ENCODE results near the gene MRTFA.
"Not testable (repeated sequence)": the region's sequence is repeated elsewhere in the genome, so short reads cannot be mapped to it uniquely, and the experiment has no call there.

Gene MRTFA

DNA sequence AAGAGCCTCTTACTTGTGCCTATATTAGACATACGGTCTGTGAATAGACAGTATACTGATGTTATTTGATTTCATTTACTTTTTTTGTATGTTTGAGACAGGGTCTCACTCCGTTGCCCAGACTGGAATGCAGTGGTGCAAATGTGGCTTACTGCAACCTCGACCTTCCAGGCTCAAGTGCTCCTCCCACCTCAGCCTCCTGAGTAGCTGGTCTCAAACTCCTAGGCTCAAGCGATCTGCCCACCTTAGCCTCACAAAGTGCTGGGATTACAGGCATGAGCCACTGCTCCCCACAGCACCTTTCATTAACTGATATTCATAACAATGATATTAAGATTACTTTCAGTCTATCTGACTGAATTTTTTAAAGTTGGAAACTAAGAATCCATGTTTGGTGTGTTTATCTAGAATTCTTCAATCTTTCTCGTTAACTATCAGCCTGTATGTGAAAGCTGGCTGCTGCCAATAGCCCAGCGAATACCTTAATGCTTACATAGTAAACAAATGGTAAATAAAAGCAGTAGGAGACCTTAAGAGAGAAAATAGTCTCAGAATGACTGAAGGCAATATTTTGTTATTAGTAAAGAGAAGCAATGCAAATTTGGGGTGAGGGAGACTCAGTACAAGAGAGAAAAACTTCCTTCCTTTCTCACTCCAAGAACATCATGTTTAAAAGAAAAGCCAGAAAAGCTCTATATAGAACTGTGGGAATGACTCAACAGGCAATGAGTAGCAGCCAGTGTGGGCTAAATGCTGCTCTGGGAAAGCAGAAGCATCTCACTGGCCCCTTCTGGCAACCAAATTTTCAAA lies 101.9 kb downstream of the MRTFA start:
- POLR2A ChIA-PET = interaction anchor here (0.5 to 1.3 kb wide), 2 partner anchors 25 to 48 kb away, joined by 4 read pairs; no protein-coding TSS in a partner anchor
- TF ChIP-seq, protein P1, sequence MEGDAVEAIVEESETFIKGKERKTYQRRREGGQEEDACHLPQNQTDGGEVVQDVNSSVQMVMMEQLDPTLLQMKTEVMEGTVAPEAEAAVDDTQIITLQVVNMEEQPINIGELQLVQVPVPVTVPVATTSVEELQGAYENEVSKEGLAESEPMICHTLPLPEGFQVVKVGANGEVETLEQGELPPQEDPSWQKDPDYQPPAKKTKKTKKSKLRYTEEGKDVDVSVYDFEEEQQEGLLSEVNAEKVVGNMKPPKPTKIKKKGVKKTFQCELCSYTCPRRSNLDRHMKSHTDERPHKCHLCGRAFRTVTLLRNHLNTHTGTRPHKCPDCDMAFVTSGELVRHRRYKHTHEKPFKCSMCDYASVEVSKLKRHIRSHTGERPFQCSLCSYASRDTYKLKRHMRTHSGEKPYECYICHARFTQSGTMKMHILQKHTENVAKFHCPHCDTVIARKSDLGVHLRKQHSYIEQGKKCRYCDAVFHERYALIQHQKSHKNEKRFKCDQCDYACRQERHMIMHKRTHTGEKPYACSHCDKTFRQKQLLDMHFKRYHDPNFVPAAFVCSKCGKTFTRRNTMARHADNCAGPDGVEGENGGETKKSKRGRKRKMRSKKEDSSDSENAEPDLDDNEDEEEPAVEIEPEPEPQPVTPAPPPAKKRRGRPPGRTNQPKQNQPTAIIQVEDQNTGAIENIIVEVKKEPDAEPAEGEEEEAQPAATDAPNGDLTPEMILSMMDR (IDR thresholded peaks at IDR 0.05; ENCODE audit: control extremely low read depth, extremely low read depth, low read depth, missing control alignments) = no peak
- DNase-seq (ENCODE audit: extremely low spot score) = no peak
- CTCF ChIA-PET = interaction anchor here (0.8 to 6.0 kb wide), 17 partner anchors 10 to 365 kb away, joined by 3 to 39 read pairs (median 4); partner anchors contain the start of gene MRTFA

DNA sequence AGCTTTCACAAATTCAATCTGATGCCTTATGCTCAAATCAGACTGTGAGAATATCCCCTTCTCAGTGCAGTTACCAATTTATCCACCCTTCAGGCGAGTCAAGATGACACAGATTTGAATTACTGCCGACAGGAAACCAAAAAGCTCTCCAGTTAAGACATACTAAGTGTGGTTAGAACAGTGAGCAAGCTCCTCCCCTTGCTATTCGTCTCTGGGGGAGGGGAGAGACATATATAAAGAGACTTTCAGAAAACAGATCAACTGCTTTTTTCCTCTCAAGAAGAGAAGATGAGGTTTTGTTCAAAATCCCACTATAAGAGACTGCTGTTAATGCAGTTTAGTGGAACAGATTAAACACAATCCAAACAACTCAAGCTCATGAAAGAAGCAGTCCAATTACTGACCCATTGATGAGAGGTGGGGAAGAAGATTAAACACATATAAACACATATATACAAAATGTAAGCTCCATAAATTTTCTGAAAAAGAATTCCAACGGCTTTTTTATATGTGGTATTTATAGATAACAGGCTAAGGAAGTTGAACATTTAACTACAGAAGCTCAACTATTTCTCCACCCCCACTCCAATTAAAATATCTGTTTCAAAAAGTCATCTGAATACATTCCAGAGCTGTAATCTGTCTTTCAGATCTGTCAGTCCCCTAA lies 102.7 kb downstream of the MRTFA start:
- TF ChIP-seq, protein P1 (IDR thresholded peaks at IDR 0.05; ENCODE audit: control extremely low read depth, extremely low read depth, low read depth, missing control alignments) = no peak
- ChIA-PET CTCF (interaction anchor here (0.8 to 6.0 kb wide), 18 partner anchors 9 to 365 kb away, joined by 3 to 39 read pairs (median 4); partner anchors contain the start of gene MRTFA), POLR2A (interaction anchor here (0.5 to 1.3 kb wide), 2 partner anchors 24 to 49 kb away, joined by 4 read pairs; no protein-coding TSS in a partner anchor)
- peak; percentile 70 for DNase-seq (ENCODE audit: extremely low spot score)

DNA sequence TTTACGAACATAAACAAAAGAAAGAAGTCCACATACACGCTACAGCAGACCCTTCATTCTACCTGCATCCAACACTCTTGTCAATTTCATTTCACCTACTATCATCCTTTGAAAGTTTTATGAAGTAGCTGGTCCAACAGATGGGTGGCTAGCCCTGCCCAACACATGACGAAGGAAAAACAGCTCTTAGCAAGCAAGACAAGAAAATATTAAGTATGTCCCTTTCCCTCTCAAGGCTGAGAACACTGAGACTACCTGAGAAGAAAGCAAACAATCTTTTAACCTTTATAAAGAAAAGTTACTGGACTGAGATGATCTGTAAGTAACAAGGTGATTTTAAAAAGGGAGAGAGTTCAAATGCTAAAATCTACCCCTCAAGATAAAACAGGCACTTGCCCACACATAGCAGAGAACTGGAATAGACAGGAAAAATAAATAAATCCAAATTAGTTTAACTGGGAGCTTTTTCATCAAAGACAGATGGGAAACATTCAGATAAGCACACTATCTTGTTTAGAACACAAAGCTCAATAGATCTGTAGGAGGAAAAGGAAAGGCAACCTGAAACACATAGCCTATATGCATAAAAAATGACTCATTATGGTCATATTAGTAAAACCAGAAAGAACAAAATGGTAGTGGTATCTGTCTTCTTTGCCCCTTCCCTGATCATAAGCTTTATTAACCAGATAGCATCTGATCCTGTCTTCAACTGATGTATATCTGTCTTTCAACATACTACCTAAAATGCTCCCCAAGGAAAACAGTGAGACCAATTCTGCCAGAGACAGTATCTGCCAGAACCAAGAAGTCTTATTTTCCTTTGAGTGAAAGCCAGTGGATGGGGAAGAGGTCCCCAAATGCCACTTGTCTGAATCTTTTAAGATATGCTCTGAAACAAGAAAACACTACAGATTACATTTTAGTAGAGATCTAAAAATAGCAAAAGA lies 104.3 kb downstream of the MRTFA start:
- DNase-seq (ENCODE audit: extremely low spot score) = no peak
- ChIA-PET POLR2A (no interaction called here), CTCF (interaction anchor here (1.0 to 6.0 kb wide), 5 partner anchors 11 to 113 kb away, joined by 3 to 39 read pairs (median 6); no protein-coding TSS in a partner anchor)
- TF ChIP-seq, protein P1 (IDR thresholded peaks at IDR 0.05; ENCODE audit: control extremely low read depth, extremely low read depth, low read depth, missing control alignments) = no peak

DNA sequence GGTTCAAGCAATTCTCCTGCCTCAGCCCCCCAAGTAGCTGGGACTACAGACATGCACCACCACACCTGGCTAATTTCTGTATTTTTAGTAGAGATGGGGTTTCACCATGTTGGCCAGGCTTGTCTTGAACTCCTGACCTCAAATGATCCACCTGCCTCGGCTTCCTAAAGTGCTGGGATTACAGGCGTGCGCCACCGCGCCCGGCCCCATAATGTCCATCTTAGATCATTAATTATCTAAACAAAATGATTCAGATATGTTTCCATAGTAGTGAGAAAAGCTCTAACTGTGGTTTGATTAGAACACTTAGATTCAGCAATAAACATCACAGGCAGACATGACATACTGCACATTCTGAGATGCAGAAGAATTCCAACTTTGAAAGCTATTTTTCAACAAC lies 106.1 kb downstream of the MRTFA start:
- ChIA-PET POLR2A (interaction anchor here (1.0 kb wide), 1 partner anchor 64 kb away, joined by 3 read pairs; no protein-coding TSS in a partner anchor), CTCF (interaction anchor here (0.8 to 6.0 kb wide), 4 partner anchors 9 to 115 kb away, joined by 3 to 39 read pairs (median 8); no protein-coding TSS in a partner anchor)
- DNase-seq (ENCODE audit: extremely low spot score) = not testable (repeated sequence)

DNA sequence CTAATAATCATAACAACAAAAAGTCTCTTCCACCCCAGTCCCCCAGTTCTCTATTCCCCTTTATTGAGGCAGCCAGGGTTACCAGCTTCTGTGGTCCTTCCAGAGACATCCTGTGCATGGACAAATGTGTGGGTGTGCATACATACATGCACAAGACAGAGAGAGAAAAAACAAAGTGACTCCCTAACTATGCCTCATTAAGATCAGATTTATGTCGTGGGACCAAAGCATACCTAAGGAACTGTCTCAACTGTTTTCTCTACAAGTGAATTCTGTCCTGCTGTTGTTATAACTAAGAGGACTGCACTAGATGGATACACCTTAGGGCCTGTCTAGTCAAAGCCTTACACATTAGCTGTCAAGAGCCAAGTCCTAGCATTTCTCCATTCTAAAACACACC lies 106.7 kb downstream of the MRTFA start:
- no peak for DNase-seq (ENCODE audit: extremely low spot score)
- ChIA-PET CTCF (interaction anchor here (0.8 to 6.0 kb wide), 5 partner anchors 8 to 116 kb away, joined by 3 to 39 read pairs (median 5); no protein-coding TSS in a partner anchor), POLR2A (interaction anchor here (0.5 kb wide), 1 partner anchor 33 kb away, joined by 3 read pairs; no protein-coding TSS in a partner anchor)
- TF ChIP-seq, protein P1 (IDR thresholded peaks at IDR 0.05; ENCODE audit: control extremely low read depth, extremely low read depth, low read depth, missing control alignments) = no peak

DNA sequence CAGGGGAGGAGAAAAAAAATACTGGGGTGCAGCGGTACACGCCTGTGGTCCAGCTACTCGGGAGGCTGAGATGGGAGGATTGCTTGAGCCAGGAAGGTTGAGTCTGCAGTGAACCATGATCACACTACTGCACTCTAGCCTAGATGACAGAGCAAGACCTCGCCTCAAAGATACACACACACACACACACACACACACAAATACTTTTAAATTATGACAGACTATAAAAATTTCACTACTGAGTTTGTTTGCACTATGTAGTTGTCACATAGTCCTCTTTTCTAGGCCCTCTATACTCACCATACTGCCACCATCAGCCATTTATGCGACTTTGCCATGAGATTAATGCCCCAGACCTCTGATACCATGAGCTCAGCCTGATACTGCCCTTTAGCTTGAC lies 109.6 kb downstream of the MRTFA start:
- TF ChIP-seq, protein P1 (IDR thresholded peaks at IDR 0.05; ENCODE audit: control extremely low read depth, extremely low read depth, low read depth, missing control alignments) = no peak
- DNase-seq (ENCODE audit: extremely low spot score) = no peak
- POLR2A ChIA-PET = no interaction called here
- CTCF ChIA-PET = interaction anchor here (0.6 to 4.7 kb wide), 8 partner anchors 21 to 372 kb away, joined by 3 to 60 read pairs (median 3); no protein-coding TSS in a partner anchor

Data from GM10248 (cell line).